IMR-90 (cell line): Measurements from ENCODE around the gene ST7. TPM values are rescaled to one million over a fixed set of nuclear protein-coding genes. Genes with fewer than 3 reads are reported as not detected.

ENCODE experiments used
- ATAC-seq: fragments of 200-7000 bp; cut with Tn5 transposase; 2 replicates; pipeline ENCODE4 v1.9.1; 2020; ENCODE audit warnings: low read depth, mild to moderate bottlenecking, moderate library complexity
- BruUV-seq: library from RNA; stranded (reverse); fragments of 400-500 nt; replicated peaks from 2 replicates; lab custom pipeline; 2021; lab: Mats Ljungman, UMichigan
- CTCF ChIA-PET: fragments of 300-600 bp; formaldehyde crosslinking; extraction: SDS; loops from one replicate; lab custom pipeline; 2021; ENCODE audit warnings: antibody characterized with exemption; lab: Yijun Ruan, JAX
- POLR2A ChIA-PET: fragments of 300-600 bp; sonication (Branson Sonifier 250); formaldehyde crosslinking; loops from one replicate; lab custom pipeline; 2022; ENCODE audit warnings: antibody characterized with exemption; ENCODE audit not compliant: unreplicated experiment; lab: Charles Lee
- DNase-seq: peaks from one replicate; pipeline ENCODE4 v3.0.0; 2013
- H2AFZ ChIP-seq: replicated peaks from 2 replicates; pipeline ENCODE3; 2013; ENCODE audit warnings: low read length, mild to moderate bottlenecking; ENCODE audit not compliant: poor library complexity
- H2AK5ac ChIP-seq: 2 replicates; pipeline ENCODE4 v1.6.1; 2013; ENCODE audit warnings: low read depth, low read length, inconsistent platforms
- H2AK9ac ChIP-seq: replicated peaks from 2 replicates; pipeline ENCODE3; 2013; ENCODE audit warnings: mild to moderate bottlenecking, low read depth, low read length, moderate library complexity; ENCODE audit not compliant: poor library complexity
- H2BK120ac ChIP-seq: 2 replicates; pipeline ENCODE4 v1.6.1; 2013; ENCODE audit warnings: low read depth, low read length, inconsistent platforms
- H2BK15ac ChIP-seq: 3 replicates; pipeline ENCODE4 v1.6.1; 2013; ENCODE audit warnings: low read depth, low read length, inconsistent platforms
- H2BK20ac ChIP-seq: 2 replicates; pipeline ENCODE4 v1.6.1; 2013; ENCODE audit warnings: low read depth, mild to moderate bottlenecking, inconsistent platforms, low read length, moderate library complexity
- H2BK5ac ChIP-seq: 2 replicates; pipeline ENCODE4 v1.6.1; 2013; ENCODE audit warnings: mild to moderate bottlenecking, low read depth, low read length, inconsistent platforms; ENCODE audit not compliant: poor library complexity, severe bottlenecking
- H3K14ac ChIP-seq: replicated peaks from 2 replicates; pipeline ENCODE4 v1.6.1; 2013; ENCODE audit warnings: low read depth, low read length, inconsistent platforms
- H3K18ac ChIP-seq: 2 replicates; pipeline ENCODE4 v1.6.1; 2013; ENCODE audit warnings: low read depth, low read length, control low read depth
- H3K23ac ChIP-seq: 2 replicates; pipeline ENCODE4 v1.6.1; 2013; ENCODE audit warnings: low read depth, low read length, inconsistent platforms
- H3K27ac ChIP-seq: 2 replicates; pipeline ENCODE4 v1.5.1; 2013; ENCODE audit warnings: mild to moderate bottlenecking, control low read depth, low read length; ENCODE audit not compliant: insufficient read depth
- H3K27me3 ChIP-seq: 2 replicates; pipeline ENCODE4 v1.6.1; 2013; ENCODE audit warnings: low read length; ENCODE audit not compliant: control insufficient read depth, insufficient read depth
- H3K36me3 ChIP-seq: 2 replicates; pipeline ENCODE4 v1.6.1; 2013; ENCODE audit warnings: low read length, mixed read lengths; ENCODE audit not compliant: control insufficient read depth, insufficient read depth
- H3K4ac ChIP-seq: 2 replicates; pipeline ENCODE4 v1.6.1; 2013; ENCODE audit warnings: low read depth, low read length, inconsistent platforms
- H3K4me1 ChIP-seq: 2 replicates; pipeline ENCODE4 v1.6.1; 2013; ENCODE audit warnings: low read length, mixed read lengths; ENCODE audit not compliant: control insufficient read depth, insufficient read depth
- H3K4me2 ChIP-seq: 2 replicates; pipeline ENCODE4 v1.6.1; 2013; ENCODE audit warnings: low read depth, mild to moderate bottlenecking, control low read depth, low read length, moderate library complexity
- H3K4me3 ChIP-seq: 2 replicates; pipeline ENCODE4 v1.5.1; 2013; ENCODE audit warnings: low read depth, mild to moderate bottlenecking, control low read depth, low read length, moderate library complexity; ENCODE audit not compliant: insufficient read depth
- H3K56ac ChIP-seq: 2 replicates; pipeline ENCODE4 v1.6.1; 2013; ENCODE audit warnings: low read length, inconsistent platforms; ENCODE audit not compliant: insufficient read depth; ENCODE audit errors: extremely low read depth
- H3K79me1 ChIP-seq, 2 experiments: 2 replicates each; pipeline ENCODE4 v1.6.1; 2013; ENCODE audit warnings: low read length in 2 of 2, inconsistent platforms in 1 of 2, low read depth in 1 of 2
- H3K9ac ChIP-seq: 2 replicates; pipeline ENCODE4 v1.6.1; 2013; ENCODE audit warnings: low read depth, low read length, control low read depth
- H3K9me1 ChIP-seq: 2 replicates; pipeline ENCODE4 v1.6.1; 2013; ENCODE audit warnings: low read length, inconsistent platforms; ENCODE audit not compliant: insufficient read depth
- H3K9me3 ChIP-seq: 2 replicates; pipeline ENCODE4 v1.6.1; 2013; ENCODE audit warnings: low read length; ENCODE audit not compliant: control insufficient read depth, insufficient read depth
- H4K20me1 ChIP-seq: 2 replicates; pipeline ENCODE4 v1.6.1; 2013; ENCODE audit warnings: low read length, inconsistent platforms; ENCODE audit not compliant: insufficient read depth
- H4K5ac ChIP-seq: 2 replicates; pipeline ENCODE4 v1.6.1; 2013; ENCODE audit warnings: mild to moderate bottlenecking, low read depth, low read length, control low read depth
- H4K8ac ChIP-seq, 2 experiments: 2 replicates each; pipeline ENCODE4 v1.6.1; 2013; ENCODE audit warnings: low read depth in 2 of 2, low read length in 2 of 2, control low read depth in 1 of 2, inconsistent platforms in 1 of 2
- H4K91ac ChIP-seq: 2 replicates; pipeline ENCODE4 v1.6.1; 2013; ENCODE audit warnings: low read depth, low read length, inconsistent platforms; ENCODE audit not compliant: insufficient read depth
- BHLHE40 ChIP-seq: fragments of 150-350 bp; IDR thresholded peaks from 2 replicates; pipeline ENCODE4 v1.6.1; 2016; ENCODE audit warnings: mild to moderate bottlenecking, low read depth, low read length
- CEBPB ChIP-seq: IDR thresholded peaks from 2 replicates; pipeline ENCODE4 v1.6.1; 2012; ENCODE audit warnings: low read depth, low read length, improper control_type of control experiment
- FOS ChIP-seq: fragments of 150-350 bp; IDR thresholded peaks from 2 replicates; pipeline ENCODE4 v1.6.1; 2016; ENCODE audit warnings: low read depth, low read length
- RFX5 ChIP-seq: IDR thresholded peaks from 2 replicates; pipeline ENCODE4 v1.8.0; 2012; ENCODE audit warnings: low read depth, mild to moderate bottlenecking, low read length, moderate library complexity
- USF2 ChIP-seq: fragments of 150-350 bp; IDR thresholded peaks from 2 replicates; pipeline ENCODE4 v1.6.1; 2017; ENCODE audit warnings: mild to moderate bottlenecking, antibody characterized with exemption, low read length, low read depth
- WGBS, 2 experiments: methylation state at CpG; one replicate each; pipeline versions ENCODE4 v1.1.5 to v1.1.7; 2013; ENCODE audit warnings: missing lambda C conversion rate in 2 of 2; ENCODE audit not compliant: insufficient read length in 1 of 2; ENCODE audit errors: extremely low coverage in 2 of 2; 5-methylcytosine and 5-hydroxymethylcytosine counted together
- dilution Hi-C: fragments of 300-500 bp; cut with HindIII; formaldehyde crosslinking; loops from one replicate; pipeline ENCODE4 v1.14.3; 2018; ENCODE audit warnings: low sequenced_read_pairs; ENCODE audit not compliant: unreplicated experiment
- in situ Hi-C: fragments of 300-500 bp; cut with MboI; formaldehyde crosslinking; loops from 3 replicates; pipeline ENCODE4 v1.14.3; 2019; ENCODE audit warnings: low sequenced_read_pairs, inconsistent platforms, mixed read lengths
- intact Hi-C: fragments of 100-400 bp; cut with micrococcal nuclease; formaldehyde crosslinking; loops from 2 replicates; pipeline ENCODE4 v1.10.0; 2022
- polyA plus RNA-seq, 3 experiments: library from polyadenylated mRNA; depleted of rRNA; stranded (reverse); fragments of >200 nt; gene quantifications; 2 replicates each; pipeline ENCODE4 v1.2.3, GENCODE V29; 2012; ENCODE audit warnings: low replicate concordance in 1 of 3
- total RNA-seq: library from RNA; depleted of rRNA; stranded (reverse); fragments of >200 nt; gene quantifications from 2 replicates; pipeline ENCODE4 v1.2.3, GENCODE V29; 2012

The ST7 gene
- total and polyA plus RNA-seq, 2 of the 4 experiments (the other 2 are of a cell fraction), result 18.6 to 26.0 TPM

- ChIA-PET POLR2A (no interaction called here), CTCF (interaction anchor here (0.8 kb wide), 1 partner anchor 65 kb away, joined by 3 read pairs; no protein-coding TSS in a partner anchor)
- no peak overlapping the region for H3K4ac ChIP-seq
- H2BK120ac ChIP-seq, result no peak overlapping the region
- peaks cover 7% of the 10 kb centered on the region for H3K9me1 ChIP-seq
- H3K4me2 ChIP-seq, result peak overlapping the region; percentile 47; the same call in 1 of the 2 replicates
- dilution Hi-C loops (no loop called here), intact Hi-C loops (no loop called here), in situ Hi-C loops (no loop called here)
- no peak overlapping the region for H2BK15ac ChIP-seq
- no peaks in the 10 kb centered on the region for H3K36me3 ChIP-seq
- peak; percentile 99 for DNase-seq
- no peaks in the 10 kb centered on the region for H3K27me3 ChIP-seq
- H4K8ac ChIP-seq, result no peak overlapping the region
- no TSS peak for BruUV-seq
- H3K4me3 ChIP-seq, result no peak overlapping the region
- no peak overlapping the region for H4K91ac ChIP-seq
- H4K5ac ChIP-seq, result no peak overlapping the region
- H3K9me3 ChIP-seq, result no peaks in the 10 kb centered on the region
- H3K14ac ChIP-seq, result no peak overlapping the region
- peaks cover 19 to 26% of the 10 kb centered on the region in 2 experiments; a peak in 3 of 4 replicates for H3K79me1 ChIP-seq
- no peak overlapping the region for H3K27ac ChIP-seq
- peak; percentile 26; the same call in 1 of the 2 replicates for TF ChIP-seq RFX5
- TF ChIP-seq CEBPB, result peak; percentile 84
- TF ChIP-seq USF2, result no peak
- TF ChIP-seq FOS, result peak; percentile 94
- no peak for TF ChIP-seq BHLHE40
- no peak overlapping the region for H3K56ac ChIP-seq
- no peak overlapping the region for H3K9ac ChIP-seq
- H2AK5ac ChIP-seq, result no peak overlapping the region
- no CpG with 5 or more reads among the region's 1 CpG for WGBS, 2 experiments
- no peak overlapping the region for H2AK9ac ChIP-seq
- H3K23ac ChIP-seq, result no peak overlapping the region
- ATAC-seq, result peak; percentile 93
- H4K20me1 ChIP-seq, result peaks cover 6% of the 10 kb centered on the region
- H2BK5ac ChIP-seq, result peak overlapping the region; percentile 69
- H3K4me1 ChIP-seq, result peaks cover 5% of the 10 kb centered on the region
- H3K18ac ChIP-seq, result no peak overlapping the region
- H2AFZ ChIP-seq, result no peak overlapping the region
- H2BK20ac ChIP-seq, result no peak overlapping the region
These were observed 145.2 kb downstream of the ST7 start for GRCh38 chr7:117098457-117098856.
